ENCODE measurements around the gene MEGF6. TPM values are rescaled to one million over a fixed set of nuclear protein-coding genes. Genes with fewer than 3 reads are reported as not detected.

The MEGF6 gene
- total and polyA plus RNA-seq, 7 donors, result 0.67 to 5.5 (median 3.7) TPM

DNA sequence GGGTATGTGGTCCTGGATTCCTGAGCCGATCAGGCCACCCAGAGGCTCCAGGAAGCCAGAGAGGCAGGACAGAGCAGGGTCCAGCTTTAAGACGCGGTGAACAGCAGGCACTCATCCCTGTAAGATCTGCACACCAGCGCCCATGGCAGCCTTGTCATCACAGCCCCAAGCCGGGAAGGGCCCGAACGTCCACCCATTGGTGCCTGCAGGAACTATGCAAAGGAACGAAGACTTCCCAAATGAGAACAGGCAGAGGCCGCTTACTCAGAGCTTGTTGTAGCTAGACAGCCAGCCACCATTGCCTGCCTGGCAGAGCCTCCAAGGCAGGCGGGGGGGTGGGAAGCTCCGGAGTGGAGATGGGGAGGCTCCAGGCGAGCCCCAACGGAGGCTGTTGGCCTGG is 169.0 kb downstream of the MEGF6 start:
- WGBS, 3 donors, result 73 to 78% (median 74%) methylated on average over 13 of the region's 13 CpGs
- Histone ChIP-seq H3K4me1 (no peaks in the 10 kb centered on the region), H3K36me3 (ENCODE audit: insufficient read depth in 1 of 2, low read depth in 1 of 2) (no peaks in the 10 kb centered on the region), H3K9me3 (no peaks in the 10 kb centered on the region), H3K27ac (no peak overlapping the region), H3K4me3 (no peak overlapping the region), H3K27me3 (ENCODE audit: insufficient read depth in 3 of 3, low read length in 2 of 3) (peaks cover 0 to 43% (median 5%) of the 10 kb centered on the region in 3 donors)
- no peak for ATAC-seq
- intact Hi-C loops (cut with DNase I), result no loop called here
- peak in 1 of 2 donors; percentile 19 for DNase-seq
- TF ChIP-seq, protein P1, sequence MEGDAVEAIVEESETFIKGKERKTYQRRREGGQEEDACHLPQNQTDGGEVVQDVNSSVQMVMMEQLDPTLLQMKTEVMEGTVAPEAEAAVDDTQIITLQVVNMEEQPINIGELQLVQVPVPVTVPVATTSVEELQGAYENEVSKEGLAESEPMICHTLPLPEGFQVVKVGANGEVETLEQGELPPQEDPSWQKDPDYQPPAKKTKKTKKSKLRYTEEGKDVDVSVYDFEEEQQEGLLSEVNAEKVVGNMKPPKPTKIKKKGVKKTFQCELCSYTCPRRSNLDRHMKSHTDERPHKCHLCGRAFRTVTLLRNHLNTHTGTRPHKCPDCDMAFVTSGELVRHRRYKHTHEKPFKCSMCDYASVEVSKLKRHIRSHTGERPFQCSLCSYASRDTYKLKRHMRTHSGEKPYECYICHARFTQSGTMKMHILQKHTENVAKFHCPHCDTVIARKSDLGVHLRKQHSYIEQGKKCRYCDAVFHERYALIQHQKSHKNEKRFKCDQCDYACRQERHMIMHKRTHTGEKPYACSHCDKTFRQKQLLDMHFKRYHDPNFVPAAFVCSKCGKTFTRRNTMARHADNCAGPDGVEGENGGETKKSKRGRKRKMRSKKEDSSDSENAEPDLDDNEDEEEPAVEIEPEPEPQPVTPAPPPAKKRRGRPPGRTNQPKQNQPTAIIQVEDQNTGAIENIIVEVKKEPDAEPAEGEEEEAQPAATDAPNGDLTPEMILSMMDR (IDR thresholded peaks at IDR 0.05), result no peak

DNA sequence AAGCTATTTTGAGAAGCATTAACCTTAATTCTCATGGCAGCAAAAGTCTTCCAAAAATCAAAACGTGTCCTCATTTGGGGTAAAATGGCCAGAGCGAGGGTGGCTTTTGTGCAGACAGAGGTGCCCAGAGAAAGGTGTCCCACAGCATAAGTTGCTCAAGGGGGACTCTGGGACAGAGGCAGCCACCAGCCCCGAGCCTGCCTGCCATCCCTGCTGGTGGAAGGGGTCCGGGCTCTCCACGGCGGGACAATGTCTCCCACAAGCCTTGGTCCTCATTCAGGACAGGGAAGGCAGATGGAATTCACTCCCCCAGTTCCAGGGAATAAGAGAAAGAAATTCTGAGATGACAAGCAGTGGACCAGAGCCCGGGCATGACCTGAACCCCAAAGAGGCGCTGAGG is 169.4 kb downstream of the MEGF6 start:
- DNase-seq, result no peak
- TF ChIP-seq, protein P1 (IDR thresholded peaks at IDR 0.05), result no peak
- ATAC-seq, result no peak
- Histone ChIP-seq H3K36me3 (ENCODE audit: insufficient read depth in 1 of 2, low read depth in 1 of 2) (no peaks in the 10 kb centered on the region), H3K27me3 (ENCODE audit: insufficient read depth in 3 of 3, low read length in 2 of 3) (peaks cover 0 to 46% (median 5%) of the 10 kb centered on the region in 3 donors), H3K27ac (no peak overlapping the region), H3K9me3 (no peaks in the 10 kb centered on the region), H3K4me1 (no peaks in the 10 kb centered on the region), H3K4me3 (no peak overlapping the region)
- intact Hi-C loops (cut with DNase I), result no loop called here
- WGBS, 3 donors, result 70 to 76% (median 72%) methylated on average over 8 of the region's 8 CpGs

DNA sequence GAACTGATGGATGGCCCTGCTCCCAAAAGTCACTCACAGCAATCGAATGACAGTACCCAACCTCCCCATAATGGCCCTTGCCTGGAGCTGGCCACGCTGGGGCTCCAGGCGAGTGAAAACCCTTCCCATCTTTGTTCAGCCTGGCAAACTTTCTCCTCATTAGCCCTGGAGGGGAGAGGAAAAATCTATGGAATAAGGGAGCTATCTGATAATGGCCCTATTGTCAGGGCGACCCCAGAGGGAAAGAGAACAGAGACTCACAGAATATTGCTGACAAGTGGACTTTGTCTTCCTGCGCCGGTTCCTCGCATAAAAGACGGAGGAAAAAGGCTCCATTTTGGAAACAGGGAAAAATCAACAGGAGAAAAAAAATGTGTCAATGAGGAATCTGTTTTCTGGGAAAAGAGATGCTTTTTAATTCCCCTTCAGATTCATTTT is 169.9 kb downstream of the MEGF6 start:
- DNase-seq, result peak in 1 of 2 donors; percentile 12
- Histone ChIP-seq H3K27ac (no peak overlapping the region), H3K36me3 (ENCODE audit: insufficient read depth in 1 of 2, low read depth in 1 of 2) (no peaks in the 10 kb centered on the region), H3K27me3 (ENCODE audit: insufficient read depth in 3 of 3, low read length in 2 of 3) (peaks cover 0 to 49% (median 4%) of the 10 kb centered on the region in 3 donors), H3K4me3 (no peak overlapping the region), H3K9me3 (no peaks in the 10 kb centered on the region), H3K4me1 (no peaks in the 10 kb centered on the region)
- 48 to 54% (median 49%) methylated on average over 8 of the region's 8 CpGs for WGBS, 3 donors
- no peak for ATAC-seq
- TF ChIP-seq, protein P1 (IDR thresholded peaks at IDR 0.05), result no peak
- intact Hi-C loops (cut with DNase I), result no loop called here

DNA sequence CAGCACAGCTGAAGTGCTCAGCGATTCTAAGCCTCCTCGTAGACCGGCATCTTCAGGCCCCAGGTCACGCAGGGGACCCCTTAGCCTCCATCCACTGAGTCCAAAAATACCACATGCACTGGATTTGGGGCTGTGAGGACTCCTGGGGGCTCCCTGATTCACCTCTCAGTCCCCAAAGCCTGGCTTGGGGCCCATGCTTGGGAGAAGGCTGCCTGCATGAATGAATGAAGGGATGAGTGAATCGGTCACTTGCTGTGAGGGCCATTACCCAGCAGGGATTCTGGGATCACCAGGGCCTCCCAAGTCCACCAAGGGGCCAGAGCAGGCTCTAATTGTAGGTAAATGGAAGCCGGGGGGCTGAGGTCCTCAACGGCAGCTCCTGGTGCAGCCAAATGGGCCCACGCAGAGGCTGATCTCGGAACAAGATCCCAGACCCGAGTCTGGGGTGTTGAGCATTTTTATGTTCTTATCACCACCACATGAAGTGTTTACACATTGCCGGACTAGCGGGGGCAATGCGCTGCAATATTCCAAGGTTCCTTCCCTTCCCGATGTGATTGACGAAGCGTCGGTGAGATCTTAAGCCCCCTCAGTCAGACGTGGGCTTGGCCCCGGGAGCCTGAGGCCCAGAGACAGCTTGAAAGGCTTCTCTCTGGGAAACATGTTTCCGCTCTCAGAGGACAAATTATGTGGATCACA is 170.4 kb downstream of the MEGF6 start:
- WGBS, 3 donors, result 52 to 62% (median 62%) methylated on average over 20 of the region's 20 CpGs
- intact Hi-C loops (cut with DNase I), result no loop called here
- no peaks in the 10 kb centered on the region for H3K9me3 ChIP-seq
- H3K4me3 ChIP-seq, result no peak overlapping the region
- no peak overlapping the region for H3K27ac ChIP-seq
- no peaks in the 10 kb centered on the region for H3K36me3 ChIP-seq (ENCODE audit: insufficient read depth in 1 of 2, low read depth in 1 of 2)
- no peaks in the 10 kb centered on the region for H3K4me1 ChIP-seq
- no peak for ATAC-seq
- peak; percentile 3 to 30 for DNase-seq
- H3K27me3 ChIP-seq (ENCODE audit: insufficient read depth in 3 of 3, low read length in 2 of 3), result peaks cover 0 to 50% (median 2%) of the 10 kb centered on the region in 3 donors
- TF ChIP-seq, protein P1 (IDR thresholded peaks at IDR 0.05), result no peak

DNA sequence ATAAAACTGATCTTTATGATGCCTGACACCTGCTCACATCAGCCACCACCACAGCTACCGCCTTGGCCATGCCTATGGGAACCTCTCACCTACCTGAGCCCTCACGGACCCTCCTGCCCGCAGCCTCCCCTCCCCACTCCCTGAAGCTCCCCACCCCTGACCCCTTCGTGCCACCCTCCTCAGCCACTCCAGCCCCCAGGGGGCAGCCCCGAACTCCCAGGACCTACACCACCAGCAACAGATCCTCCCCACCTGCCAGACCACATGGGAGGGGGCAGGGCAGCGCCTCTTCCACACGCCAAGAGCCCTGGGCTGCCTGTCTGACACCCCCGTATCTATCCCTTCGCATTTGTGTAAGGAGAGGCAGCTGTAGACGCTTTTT is 171.0 kb downstream of the MEGF6 start:
- H3K27ac ChIP-seq, result no peak overlapping the region

More for the DNA sequence above, 171.0 kb downstream of the MEGF6 start:
- Histone ChIP-seq H3K4me1 (no peaks in the 10 kb centered on the region), H3K4me3 (no peak overlapping the region), H3K9me3 (no peaks in the 10 kb centered on the region), H3K27me3 (ENCODE audit: insufficient read depth in 3 of 3, low read length in 2 of 3) (peaks cover 0 to 47% (median 2%) of the 10 kb centered on the region in 3 donors), H3K36me3 (ENCODE audit: insufficient read depth in 1 of 2, low read depth in 1 of 2) (no peaks in the 10 kb centered on the region)
- DNase-seq, result peak; percentile 2 to 23
- ATAC-seq, result no peak
- intact Hi-C loops (cut with DNase I), result no loop called here
- WGBS, 3 donors, result 48 to 58% (median 49%) methylated on average over 10 of the region's 10 CpGs
- TF ChIP-seq, protein P1 (IDR thresholded peaks at IDR 0.05), result no peak
